Raji (cell line): ENCODE measurements around the gene ZNF578.

Source experiments
- POLR2A ChIP-seq: IDR thresholded peaks from 2 replicates; pipeline ENCODE4 v1.6.1; 2011; ENCODE audit warnings: low read depth, low read length, control low read depth; ENCODE audit not compliant: insufficient read depth

The ZNF578 gene

DNA sequence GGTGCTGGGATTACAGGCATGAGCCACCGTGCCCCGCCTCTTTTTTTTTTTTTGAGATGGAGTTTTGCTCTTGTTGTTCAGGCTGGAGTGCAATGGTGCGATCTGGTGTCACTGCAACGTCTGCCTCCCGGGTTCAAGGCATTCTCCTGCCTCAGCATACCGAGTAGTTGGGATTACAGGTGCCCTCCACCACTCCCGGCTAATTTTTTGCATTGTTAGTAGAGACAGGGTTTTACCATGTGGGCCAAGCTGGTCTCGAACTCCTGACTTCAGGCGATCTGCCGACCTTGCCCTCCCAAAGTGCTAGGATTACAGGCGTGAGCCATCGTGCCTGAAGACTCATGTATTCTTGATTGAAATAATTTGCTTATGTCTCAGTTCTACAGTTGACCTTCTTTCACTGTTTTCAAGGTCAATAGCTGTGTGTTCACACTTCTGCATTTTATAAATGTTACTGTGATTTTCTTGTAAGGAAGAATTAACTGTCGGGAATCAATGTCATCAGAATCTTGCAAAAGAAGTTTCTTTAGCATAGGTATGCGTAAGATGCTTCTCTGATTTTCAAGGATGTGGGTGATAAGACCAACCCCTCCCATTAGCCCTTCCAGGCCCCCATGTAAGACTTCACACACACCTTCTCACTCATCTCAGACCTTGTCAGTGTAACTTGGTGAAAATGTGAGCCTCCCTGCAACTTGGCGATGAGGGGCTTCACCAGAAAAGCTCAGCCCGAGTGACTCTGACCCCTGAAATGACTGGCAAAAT is 104.1 kb downstream of the ZNF578 start:
- no peak for TF ChIP-seq POLR2A
